Embryonic facial prominence (tissue), 1 donor: ENCODE measurements around the gene ICAM5.
"Not testable (repeated sequence)": the region's sequence is repeated elsewhere in the genome, so short reads cannot be mapped to it uniquely, and the experiment has no call there.

ENCODE experiments used
- DNase-seq: peaks from one replicate; pipeline ENCODE4 v3.0.0-alpha.2; 2016; ENCODE audit errors: extremely low spot score

Gene ICAM5

GRCh38 chr19:10270616-10271394 is 18.9 kb upstream of the ICAM5 start, which contains the start of gene ICAM1:
TSS of gene ICAM1 (plus strand) at chr19:10271120. CDS start at chr19:10271160, 40 bp downstream.
- no peak for DNase-seq

- DNase-seq: no peak
Observed at GRCh38 chr19:10271543-10272086, 18.1 kb upstream of the ICAM5 start.

GRCh38 chr19:10274589-10274988 is 15.2 kb upstream of the ICAM5 start:
- no peak for DNase-seq

GRCh38 chr19:10277795-10278589 is 11.8 kb upstream of the ICAM5 start:
- no peak for DNase-seq

- no peak for DNase-seq
Observed at GRCh38 chr19:10278935-10279334, 10.8 kb upstream of the ICAM5 start.

GRCh38 chr19:10279737-10280442 is 9.9 kb upstream of the ICAM5 start:
- no peak for DNase-seq

GRCh38 chr19:10282043-10282442 is 7.7 kb upstream of the ICAM5 start:
- DNase-seq: not testable (repeated sequence)

- no peak for DNase-seq
Observed at GRCh38 chr19:10283301-10284064, 6.3 kb upstream of the ICAM5 start.

- no peak for DNase-seq
Observed at GRCh38 chr19:10284065-10284959, 5.4 kb upstream of the ICAM5 start.

GRCh38 chr19:10284960-10285278 is 4.8 kb upstream of the ICAM5 start:
- DNase-seq: no peak

GRCh38 chr19:10285393-10285792 is 4.4 kb upstream of the ICAM5 start:
- DNase-seq: no peak

- no peak for DNase-seq
Observed at GRCh38 chr19:10286803-10287737, 2.7 kb upstream of the ICAM5 start, which contains the start of gene ICAM4. TSS of gene ICAM4 (plus strand) at chr19:10286955. CDS start at chr19:10287013, 58 bp downstream.

- no peak for DNase-seq
Observed at GRCh38 chr19:10288662-10289166, 1.0 kb upstream of the ICAM5 start.

GRCh38 chr19:10289167-10289835 is 451 bp upstream of the ICAM5 start:
- DNase-seq: no peak

- DNase-seq: no peak
Observed at GRCh38 chr19:10290357-10290875, 664 bp downstream of the ICAM5 start.

- no peak for DNase-seq
Observed at GRCh38 chr19:10290876-10291553, 1.3 kb downstream of the ICAM5 start.

GRCh38 chr19:10291554-10292205 is 1.9 kb downstream of the ICAM5 start:
- no peak for DNase-seq
